H9 (cell line): Measurements from ENCODE around the gene PKMYT1. TPM values are rescaled to one million over a fixed set of nuclear protein-coding genes. Genes with fewer than 3 reads are reported as not detected.

ENCODE experiments used
- DNase-seq: peaks from one replicate; pipeline ENCODE4 v3.0.0-alpha.2; 2017
- H2AFZ ChIP-seq: one replicate; pipeline ENCODE4 v1.6.1; 2013; ENCODE audit warnings: mild to moderate bottlenecking, low read length, control low read depth, moderate library complexity
- H2AK5ac ChIP-seq: 2 replicates; pipeline ENCODE4 v1.6.1; 2013; ENCODE audit warnings: low read length, control low read depth, mixed read lengths; ENCODE audit not compliant: insufficient read length
- H2BK120ac ChIP-seq: one replicate; pipeline ENCODE4 v1.6.1; 2013; ENCODE audit warnings: low read depth, mild to moderate bottlenecking, low read length, control low read depth, inconsistent platforms; ENCODE audit not compliant: poor library complexity, severe bottlenecking
- H2BK12ac ChIP-seq: 2 replicates; pipeline ENCODE4 v1.6.1; 2013; ENCODE audit warnings: low read length, control low read depth, mixed read lengths, low read depth; ENCODE audit not compliant: insufficient read length
- H2BK15ac ChIP-seq: 2 replicates; pipeline ENCODE4 v1.6.1; 2013; ENCODE audit warnings: low read depth, low read length, control low read depth
- H2BK20ac ChIP-seq: one replicate; pipeline ENCODE4 v1.6.1; 2013; ENCODE audit warnings: low read depth, mild to moderate bottlenecking, low read length, control low read depth, inconsistent platforms; ENCODE audit not compliant: poor library complexity, severe bottlenecking
- H2BK5ac ChIP-seq: 2 replicates; pipeline ENCODE4 v1.6.1; 2013; ENCODE audit warnings: low read length, control low read depth, mixed read lengths; ENCODE audit not compliant: insufficient read length
- H3K14ac ChIP-seq: 2 replicates; pipeline ENCODE4 v1.6.1; 2013; ENCODE audit warnings: low read length, control low read depth; ENCODE audit not compliant: insufficient read depth
- H3K18ac ChIP-seq: 2 replicates; pipeline ENCODE4 v1.6.1; 2013; ENCODE audit warnings: low read depth, mild to moderate bottlenecking, mixed read lengths, low read length, control low read depth; ENCODE audit not compliant: insufficient read length
- H3K23ac ChIP-seq: 2 replicates; pipeline ENCODE4 v1.6.1; 2013; ENCODE audit warnings: low read length, control low read depth, mixed read lengths, low read depth; ENCODE audit not compliant: insufficient read length
- H3K23me2 ChIP-seq: 2 replicates; pipeline ENCODE4 v1.6.1; 2013; ENCODE audit warnings: low read depth, mild to moderate bottlenecking, mixed read lengths, low read length, control low read depth; ENCODE audit not compliant: insufficient read length, poor library complexity, severe bottlenecking
- H3K27ac ChIP-seq: 2 replicates; pipeline ENCODE4 v1.5.1; 2013; ENCODE audit warnings: low read length, control low read depth, mixed read lengths, low read depth; ENCODE audit not compliant: insufficient read length
- H3K27me3 ChIP-seq: 2 replicates; pipeline ENCODE4 v1.6.1; 2013; ENCODE audit warnings: low read length, control low read depth, inconsistent platforms; ENCODE audit not compliant: insufficient read depth
- H3K4ac ChIP-seq: 2 replicates; pipeline ENCODE4 v1.6.1; 2013; ENCODE audit warnings: low read depth, mild to moderate bottlenecking, control low read depth, inconsistent platforms, low read length, moderate library complexity
- H3K4me1 ChIP-seq: 2 replicates; pipeline ENCODE4 v1.6.1; 2013; ENCODE audit warnings: low read length, control low read depth, inconsistent platforms; ENCODE audit not compliant: insufficient read depth
- H3K4me2 ChIP-seq: 2 replicates; pipeline ENCODE4 v1.6.1; 2013; ENCODE audit warnings: low read length, control low read depth, mixed read lengths; ENCODE audit not compliant: insufficient read length, insufficient read depth
- H3K56ac ChIP-seq: 2 replicates; pipeline ENCODE4 v1.6.1; 2013; ENCODE audit warnings: low read depth, mild to moderate bottlenecking, mixed read lengths, low read length, control low read depth; ENCODE audit not compliant: insufficient read length
- H3K79me1 ChIP-seq: 2 replicates; pipeline ENCODE4 v1.6.1; 2013; ENCODE audit warnings: low read depth, mild to moderate bottlenecking, moderate library complexity, low read length, control low read depth, inconsistent platforms; ENCODE audit not compliant: insufficient read depth, poor library complexity, severe bottlenecking
- H3K79me2 ChIP-seq: 2 replicates; pipeline ENCODE4 v1.6.1; 2013; ENCODE audit warnings: low read length, control low read depth, inconsistent platforms; ENCODE audit not compliant: insufficient read depth
- H3K9ac ChIP-seq: 2 replicates; pipeline ENCODE4 v1.6.1; 2013; ENCODE audit warnings: low read length, control low read depth, mixed read lengths; ENCODE audit not compliant: insufficient read length; ENCODE audit errors: extremely low read depth
- H3K9me3 ChIP-seq: one replicate; pipeline ENCODE4 v1.6.1; 2013; ENCODE audit warnings: low read depth, low read length, inconsistent platforms; ENCODE audit not compliant: control insufficient read depth
- H3T11ph ChIP-seq: one replicate; pipeline ENCODE4 v1.6.1; 2013; ENCODE audit warnings: mild to moderate bottlenecking, low read length, control low read depth, inconsistent platforms
- H4K20me1 ChIP-seq: one replicate; pipeline ENCODE4 v1.6.1; 2013; ENCODE audit not compliant: control insufficient read depth, insufficient read length, insufficient read depth
- H4K5ac ChIP-seq: 2 replicates; pipeline ENCODE4 v1.6.1; 2013; ENCODE audit warnings: low read depth, mild to moderate bottlenecking, mixed read lengths, low read length, control low read depth; ENCODE audit not compliant: insufficient read length
- H4K8ac ChIP-seq: replicated peaks from 2 replicates; pipeline ENCODE4 v1.6.1; 2013; ENCODE audit warnings: low read length, control low read depth, mixed read lengths, low read depth; ENCODE audit not compliant: insufficient read length
- H4K91ac ChIP-seq: 2 replicates; pipeline ENCODE4 v1.6.1; 2013; ENCODE audit warnings: low read depth, mild to moderate bottlenecking, moderate library complexity, mixed read lengths, low read length, control low read depth; ENCODE audit not compliant: insufficient read length
- H3K27ac Mint-ChIP-seq, 3 experiments: 2 replicates in 2 of 3; 3 replicates in 1 of 3; pipeline ENCODE4 v1.8.0; 2020 to 2021; ENCODE audit warnings: mixed read lengths in 3 of 3, mild to moderate bottlenecking in 1 of 3, moderate library complexity in 1 of 3
- H3K27me3 Mint-ChIP-seq: 2 replicates; pipeline ENCODE4 v1.8.0; 2021; ENCODE audit warnings: low read depth, mild to moderate bottlenecking, moderate library complexity, mixed read lengths
- H3K36me3 Mint-ChIP-seq, 3 experiments: 2 replicates in 2 of 3; 3 replicates in 1 of 3; pipeline ENCODE4 v1.8.0; 2020 to 2021; ENCODE audit warnings: low read depth in 3 of 3, mixed read lengths in 3 of 3; ENCODE audit not compliant: insufficient read depth in 1 of 3
- H3K4me1 Mint-ChIP-seq, 2 experiments: 2 replicates each; pipeline ENCODE4 v1.8.0; 2020; ENCODE audit warnings: mixed read lengths in 2 of 2
- H3K4me3 Mint-ChIP-seq, 2 experiments: 2 replicates in 1 of 2; 3 replicates in 1 of 2; pipeline ENCODE4 v1.8.0; 2020 to 2021; ENCODE audit warnings: mild to moderate bottlenecking in 2 of 2, mixed read lengths in 2 of 2, moderate library complexity in 1 of 2
- H3K9me3 Mint-ChIP-seq, 2 experiments: 2 replicates in 1 of 2; 3 replicates in 1 of 2; pipeline ENCODE4 v1.8.0; 2020; ENCODE audit warnings: mild to moderate bottlenecking in 2 of 2, mixed read lengths in 2 of 2, moderate library complexity in 1 of 2
- WGBS: extraction: QIAGEN DNeasy Blood & Tissue Kit; methylation state at CpG from one replicate; pipeline ENCODE4 v1.1.7; 2013; ENCODE audit warnings: missing lambda C conversion rate, low lambda C conversion rate, mixed read lengths; ENCODE audit not compliant: insufficient read length; ENCODE audit errors: extremely low coverage; 5-methylcytosine and 5-hydroxymethylcytosine counted together
- total RNA-seq: library from RNA; stranded (reverse); gene quantifications from 2 replicates; pipeline ENCODE4 v1.2.1, GENCODE V29; 2021
- TF ChIP-seq, protein P1 (sequence below): fragments of 200-600 bp; sonication (generic); conservative IDR thresholded peaks from 3 replicates; pipeline ENCODE4 v1.8.0; 2021; ENCODE audit warnings: antibody characterized with exemption, mild to moderate bottlenecking

PKMYT1 gene
- total RNA-seq, 1 experiment from 2014 or later: 114 TPM

DNA sequence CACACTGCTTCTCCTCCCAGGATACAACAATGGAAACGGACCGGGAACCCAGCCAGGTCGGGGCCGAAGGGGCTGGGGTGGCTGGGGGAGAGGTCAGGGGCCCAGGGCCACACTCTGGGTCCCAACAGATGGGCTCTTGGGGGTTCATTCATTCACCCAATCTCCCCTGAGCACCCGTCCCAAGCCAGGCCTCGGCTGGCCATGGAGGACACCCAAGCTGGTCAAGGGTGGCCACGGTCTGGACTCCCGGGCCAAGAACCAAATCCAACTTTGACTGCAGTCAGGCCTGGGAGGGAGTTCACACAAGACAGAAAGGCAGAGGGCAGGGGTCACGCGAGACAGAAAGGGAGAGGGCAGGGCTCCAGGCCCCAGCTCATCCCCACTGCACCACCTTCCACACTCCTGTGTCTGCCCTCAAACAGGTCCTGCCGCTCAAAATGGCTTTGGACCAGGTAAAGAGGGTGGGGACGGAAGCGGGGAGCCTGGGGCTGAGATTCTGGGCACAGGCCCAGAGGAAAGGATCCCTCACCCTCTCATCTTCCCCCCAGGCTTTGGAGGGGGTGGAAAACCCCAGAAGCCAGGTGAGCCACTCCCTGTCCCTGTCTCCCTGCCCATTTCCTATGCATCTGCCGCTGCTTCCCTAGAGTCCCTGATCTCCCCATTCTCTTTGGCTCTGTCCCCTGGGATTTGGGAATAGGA, 12.3 kb upstream of the PKMYT1 start:
- Histone ChIP-seq H4K8ac (no peak overlapping the region), H3K27me3 (no peaks in the 10 kb centered on the region), H3K9ac (no peak overlapping the region), H2AFZ (no peak overlapping the region), H3K18ac (no peak overlapping the region), H3K79me1 (no peaks in the 10 kb centered on the region), H4K91ac (no peak overlapping the region), H3K14ac (no peak overlapping the region), H2BK20ac (no peak overlapping the region), H3K9me3 (no peaks in the 10 kb centered on the region), H2BK12ac (no peak overlapping the region), H4K5ac (no peak overlapping the region), H3K27ac (no peak overlapping the region), H4K20me1 (peaks cover 2% of the 10 kb centered on the region), H2BK15ac (no peak overlapping the region), H3K4ac (no peak overlapping the region), H3K4me2 (no peak overlapping the region), H3T11ph (no peak overlapping the region), H2BK5ac (no peak overlapping the region), H3K79me2 (no peaks in the 10 kb centered on the region), H3K4me1 (no peaks in the 10 kb centered on the region; the same call in 1 of the 2 replicates), H2AK5ac (no peak overlapping the region), H2BK120ac (no peak overlapping the region), H3K23me2 (no peaks in the 10 kb centered on the region), H3K23ac (no peak overlapping the region), H3K56ac (no peak overlapping the region)
- Mint-ChIP-seq H3K4me3 (no peak overlapping the region), H3K36me3 (no peaks in the 10 kb centered on the region), H3K27me3 (peaks cover 4% of the 10 kb centered on the region), H3K4me1 (peaks cover 11 to 56% of the 10 kb centered on the region in 2 experiments), H3K27ac (peak overlapping the region in 1 of 3 experiments; percentile 76; a peak in 2 of 7 replicates), H3K9me3 (no peaks in the 10 kb centered on the region)
- TF ChIP-seq, protein P1, sequence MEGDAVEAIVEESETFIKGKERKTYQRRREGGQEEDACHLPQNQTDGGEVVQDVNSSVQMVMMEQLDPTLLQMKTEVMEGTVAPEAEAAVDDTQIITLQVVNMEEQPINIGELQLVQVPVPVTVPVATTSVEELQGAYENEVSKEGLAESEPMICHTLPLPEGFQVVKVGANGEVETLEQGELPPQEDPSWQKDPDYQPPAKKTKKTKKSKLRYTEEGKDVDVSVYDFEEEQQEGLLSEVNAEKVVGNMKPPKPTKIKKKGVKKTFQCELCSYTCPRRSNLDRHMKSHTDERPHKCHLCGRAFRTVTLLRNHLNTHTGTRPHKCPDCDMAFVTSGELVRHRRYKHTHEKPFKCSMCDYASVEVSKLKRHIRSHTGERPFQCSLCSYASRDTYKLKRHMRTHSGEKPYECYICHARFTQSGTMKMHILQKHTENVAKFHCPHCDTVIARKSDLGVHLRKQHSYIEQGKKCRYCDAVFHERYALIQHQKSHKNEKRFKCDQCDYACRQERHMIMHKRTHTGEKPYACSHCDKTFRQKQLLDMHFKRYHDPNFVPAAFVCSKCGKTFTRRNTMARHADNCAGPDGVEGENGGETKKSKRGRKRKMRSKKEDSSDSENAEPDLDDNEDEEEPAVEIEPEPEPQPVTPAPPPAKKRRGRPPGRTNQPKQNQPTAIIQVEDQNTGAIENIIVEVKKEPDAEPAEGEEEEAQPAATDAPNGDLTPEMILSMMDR: no peak
- WGBS: no CpG with 5 or more reads among the region's 14 CpGs
- DNase-seq: no peak
